Measurements from ENCODE around the gene PDGFC.
A peak's percentile ranks its signal among the peaks of the same experiment; 100 is the strongest.

The PDGFC gene

GRCh38 chr4:156798438-156798837, 173.2 kb downstream of the PDGFC start:
- no peak for TF ChIP-seq CTCF (IDR thresholded peaks at IDR 0.05; ENCODE audit: low read length, missing control alignments)
- no peak overlapping the region for H3K4me3 ChIP-seq (replicated peaks; ENCODE audit: low read depth, low read length)
- DNase-seq (ENCODE audit: low read depth), result no peak

- H3K4me3 ChIP-seq (replicated peaks; ENCODE audit: low read depth, low read length), result no peak overlapping the region
- TF ChIP-seq CTCF (IDR thresholded peaks at IDR 0.05; ENCODE audit: low read length, missing control alignments), result no peak
Observed at GRCh38 chr4:156797206-156797605, 174.4 kb downstream of the PDGFC start.

GRCh38 chr4:156795727-156796126, 175.9 kb downstream of the PDGFC start:
- TF ChIP-seq CTCF (IDR thresholded peaks at IDR 0.05; ENCODE audit: low read length, missing control alignments), result no peak
- H3K4me3 ChIP-seq (replicated peaks; ENCODE audit: low read depth, low read length), result no peak overlapping the region
- no peak for DNase-seq (ENCODE audit: low read depth)

More at GRCh38 chr4:156797206-156797605, 174.4 kb downstream of the PDGFC start:
- DNase-seq (ENCODE audit: low read depth), result no peak

- TF ChIP-seq CTCF (IDR thresholded peaks at IDR 0.05; ENCODE audit: low read length, missing control alignments), result no peak
- no peak overlapping the region for H3K4me3 ChIP-seq (replicated peaks; ENCODE audit: low read depth, low read length)
- no peak for DNase-seq (ENCODE audit: low read depth)
Observed at GRCh38 chr4:156794863-156795262, 176.7 kb downstream of the PDGFC start.

GRCh38 chr4:156792462-156793085, 179.0 kb downstream of the PDGFC start:
- no peak overlapping the region for H3K4me3 ChIP-seq (replicated peaks; ENCODE audit: low read depth, low read length)
- no peak for TF ChIP-seq CTCF (IDR thresholded peaks at IDR 0.05; ENCODE audit: low read length, missing control alignments)
- DNase-seq (ENCODE audit: low read depth), result no peak

GRCh38 chr4:156790866-156791265, 180.7 kb downstream of the PDGFC start:
- no peak for TF ChIP-seq CTCF (IDR thresholded peaks at IDR 0.05; ENCODE audit: low read length, missing control alignments)
- H3K4me3 ChIP-seq (replicated peaks; ENCODE audit: low read depth, low read length), result no peak overlapping the region
- DNase-seq (ENCODE audit: low read depth), result peak; percentile 67

GRCh38 chr4:156788782-156789181, 182.8 kb downstream of the PDGFC start:
- no peak overlapping the region for H3K4me3 ChIP-seq (replicated peaks; ENCODE audit: low read depth, low read length)
- TF ChIP-seq CTCF (IDR thresholded peaks at IDR 0.05; ENCODE audit: low read length, missing control alignments), result no peak
- DNase-seq (ENCODE audit: low read depth), result no peak

Data from fibroblast of pulmonary artery (primary cell).